HuH-7 (cell line): Measurements from ENCODE around the gene B3GNT4.
"Not testable (repeated sequence)": the region's sequence is repeated elsewhere in the genome, so short reads cannot be mapped to it uniquely, and the experiment has no call there.

Experiments used
- DNase-seq: peaks from one replicate; pipeline ENCODE4 v3.0.0; 2011; ENCODE audit warnings: low spot score

Gene B3GNT4

DNA sequence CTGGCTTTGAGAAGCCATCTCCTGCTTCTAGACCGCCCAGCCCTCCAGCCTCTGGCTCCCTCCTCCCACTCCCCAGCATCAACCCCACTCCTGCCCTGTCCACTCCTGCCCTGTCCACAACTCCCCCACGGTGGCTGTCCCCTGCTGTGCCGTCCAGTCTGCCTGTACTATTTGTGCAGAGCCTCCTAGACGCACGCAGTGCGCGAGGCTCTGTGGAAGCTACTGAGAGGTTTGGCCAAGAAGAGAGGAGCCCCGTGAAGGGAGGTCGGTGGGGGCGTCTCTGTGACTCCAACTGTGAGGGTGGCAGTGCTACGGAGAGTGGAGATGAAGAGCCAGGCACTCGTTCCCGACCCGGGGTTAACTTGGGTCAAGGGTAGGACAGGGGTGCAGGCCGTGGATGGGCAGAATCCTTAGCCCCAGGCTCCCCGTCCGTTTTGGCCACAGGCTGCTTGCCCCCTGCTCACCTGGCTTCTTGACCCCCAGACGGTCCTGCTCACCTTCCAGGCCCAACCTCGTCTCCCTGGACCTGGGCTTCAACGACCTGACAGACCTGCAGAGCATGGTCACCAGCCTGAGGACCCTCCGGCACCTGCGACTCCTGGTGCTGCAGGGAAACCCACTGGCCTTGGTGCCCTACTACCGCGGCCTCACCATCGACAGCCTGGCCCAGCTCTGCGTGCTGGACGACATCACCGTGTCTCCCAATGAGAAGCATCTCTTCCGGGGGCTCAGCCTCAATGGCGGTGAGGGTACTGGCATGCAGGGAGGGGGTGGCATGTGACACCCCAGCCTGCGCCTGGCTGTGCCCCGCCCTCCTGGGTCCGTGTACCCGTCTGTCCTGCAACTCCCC is 13.7 kb upstream of the B3GNT4 start:
- no peak for DNase-seq

DNA sequence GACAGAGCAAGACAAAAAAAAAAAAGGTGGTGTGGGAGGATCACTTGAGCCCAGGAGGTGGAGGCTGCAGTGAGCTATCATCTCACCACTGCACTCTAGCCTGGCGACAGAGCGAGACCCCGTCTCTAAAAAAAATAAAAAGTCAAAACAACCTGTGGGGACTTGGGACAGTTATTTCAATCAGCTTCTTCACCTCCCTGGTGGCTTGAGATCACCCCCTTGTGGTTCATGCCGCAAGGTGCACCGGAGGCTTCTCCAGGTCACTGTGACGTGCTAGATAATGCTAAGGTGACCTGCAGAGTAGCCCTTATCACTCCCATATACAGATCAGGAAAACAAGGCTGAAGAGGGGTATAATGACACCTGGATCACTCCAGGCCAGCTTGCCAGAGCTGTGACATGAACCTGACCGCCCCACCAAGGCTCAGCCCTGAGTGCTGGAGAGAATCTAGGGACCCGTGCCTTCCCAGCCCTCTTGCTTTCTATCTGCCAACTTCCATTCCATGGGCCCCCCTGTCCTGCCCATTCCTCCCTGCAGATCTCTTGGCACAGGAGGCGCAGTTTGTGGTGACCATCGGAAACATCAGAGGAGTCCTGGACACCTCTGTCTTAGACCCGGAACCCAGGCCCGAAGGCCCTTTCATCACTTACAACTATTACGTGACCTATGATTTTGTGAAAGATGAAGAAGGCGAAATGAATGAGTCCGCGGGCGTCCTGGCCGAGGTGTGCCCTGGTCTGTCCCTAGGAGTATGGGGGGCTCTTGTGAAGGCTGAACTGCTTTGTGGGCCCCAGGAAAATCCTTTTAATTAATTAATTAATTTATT is 12.5 kb upstream of the B3GNT4 start:
- DNase-seq = peak; percentile 89

DNA sequence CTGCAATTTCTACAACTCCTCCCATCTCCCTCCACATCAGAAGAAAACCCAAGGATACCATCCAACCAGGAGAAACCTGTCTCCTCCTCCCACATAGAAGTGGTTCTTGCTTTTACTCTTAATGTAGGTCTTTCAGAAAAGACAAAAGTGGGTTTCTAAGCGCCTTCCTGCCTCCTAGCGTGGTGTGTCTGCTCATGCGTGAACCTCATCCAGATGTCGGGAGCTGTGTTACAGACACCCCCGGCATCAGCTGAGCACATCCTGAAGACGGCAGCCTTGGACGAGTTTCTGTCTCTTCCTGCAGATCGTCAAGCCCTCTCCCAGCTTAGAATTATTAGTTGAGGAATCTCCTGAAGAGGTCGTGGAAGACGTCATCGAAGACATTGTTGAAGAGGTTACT is 11.1 kb upstream of the B3GNT4 start:
- no peak for DNase-seq

DNA sequence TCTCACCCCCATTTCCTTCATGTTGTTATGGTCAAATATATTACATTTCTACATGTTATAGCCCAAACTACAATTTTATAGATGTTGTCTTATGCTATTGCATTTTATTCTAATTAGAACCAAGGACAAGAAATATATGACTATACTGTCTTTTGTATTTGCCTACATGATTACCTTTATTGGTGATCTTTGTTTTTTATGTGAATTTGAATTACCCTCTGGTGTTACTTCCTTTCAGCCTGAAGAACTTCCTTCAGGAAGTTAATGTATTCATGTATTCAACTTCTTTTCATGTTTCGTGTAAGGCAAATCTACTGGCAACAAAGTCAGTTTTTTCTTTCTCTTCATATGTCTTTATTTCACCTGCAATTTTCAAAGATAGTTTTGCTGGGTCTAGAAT is 8.7 kb upstream of the B3GNT4 start:
- DNase-seq = no peak

DNA sequence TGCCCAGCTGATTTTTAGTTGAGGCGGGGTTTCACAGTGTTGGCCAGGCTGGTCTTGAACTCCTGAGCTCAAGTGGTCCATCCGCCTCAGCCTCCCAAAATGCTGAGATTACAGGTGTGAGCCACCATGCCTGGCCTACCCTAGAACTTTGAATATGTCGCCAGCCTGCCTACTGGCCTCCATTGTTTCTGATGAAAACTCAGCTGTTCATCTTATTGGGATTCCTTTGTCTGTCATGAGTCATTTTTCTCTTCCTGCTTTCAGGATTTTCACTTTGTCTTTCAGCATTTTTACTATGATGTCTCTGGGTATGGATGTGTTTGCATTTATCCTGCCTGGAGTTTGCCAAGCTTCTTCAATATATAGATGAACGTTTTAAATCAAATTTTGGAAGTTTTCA is 8.1 kb upstream of the B3GNT4 start:
- no peak for DNase-seq

DNA sequence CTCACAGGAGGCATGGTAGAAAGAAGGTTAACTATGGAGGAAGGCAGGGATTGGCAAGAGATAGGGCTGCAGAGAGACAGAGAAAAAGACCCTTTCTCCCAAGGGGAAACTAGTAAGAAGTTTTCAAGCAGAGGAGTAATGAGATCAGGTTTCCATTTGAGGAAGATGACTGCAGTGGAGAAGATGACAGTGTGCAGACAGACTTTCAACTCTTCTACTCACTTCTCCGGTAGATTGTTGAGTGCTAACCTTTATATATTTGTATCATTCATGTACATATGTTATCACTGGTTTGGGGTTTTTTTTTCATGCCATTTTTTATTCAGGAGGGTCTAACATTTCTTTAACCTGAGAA is 5.9 kb upstream of the B3GNT4 start:
- DNase-seq = no peak

DNA sequence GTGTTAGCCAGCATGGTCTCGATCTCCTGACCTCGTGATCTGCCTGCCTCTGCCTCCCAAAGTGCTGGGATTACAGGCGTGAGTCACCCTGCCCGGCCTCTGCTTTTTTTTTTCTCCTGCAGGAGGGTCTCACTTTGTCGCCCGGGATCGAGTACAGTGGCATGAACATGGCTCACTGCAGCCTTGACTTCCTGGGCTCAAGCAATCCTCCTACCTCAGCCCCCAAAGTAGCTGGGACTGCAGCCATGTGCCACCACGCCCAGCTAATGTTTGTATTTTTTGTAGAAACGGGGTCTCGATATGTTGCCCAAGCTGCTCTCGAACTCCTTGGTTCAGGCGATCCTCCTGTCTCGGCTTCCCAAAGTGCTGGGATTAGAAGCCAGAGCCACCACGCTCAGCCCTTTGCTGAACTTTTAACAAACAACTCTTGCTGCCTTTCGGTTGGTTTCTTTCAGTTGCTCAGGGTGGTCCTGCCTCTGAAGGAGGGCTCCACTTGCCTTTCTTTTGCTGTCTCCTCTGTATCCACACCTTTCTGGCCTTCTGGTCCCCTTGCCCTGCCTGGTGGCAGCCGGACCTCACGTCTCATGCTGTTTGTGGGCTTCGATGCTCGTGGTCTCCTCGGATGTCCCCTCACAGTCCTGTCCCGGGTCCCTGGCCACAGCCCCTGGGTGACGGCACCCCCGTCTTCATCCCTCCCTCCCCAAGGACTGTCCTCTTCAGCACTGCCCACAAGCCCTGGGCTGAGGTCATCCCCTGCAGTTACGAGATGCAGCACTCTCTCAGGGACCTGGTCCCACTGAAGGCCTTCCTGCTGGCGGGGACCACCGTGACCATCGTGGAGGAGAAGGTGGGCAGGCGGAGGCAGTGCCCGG is 3.8 kb upstream of the B3GNT4 start:
- no peak for DNase-seq

GRCh38 chr12:122200541-122201175 is 2.9 kb upstream of the B3GNT4 start:
- no peak for DNase-seq

DNA sequence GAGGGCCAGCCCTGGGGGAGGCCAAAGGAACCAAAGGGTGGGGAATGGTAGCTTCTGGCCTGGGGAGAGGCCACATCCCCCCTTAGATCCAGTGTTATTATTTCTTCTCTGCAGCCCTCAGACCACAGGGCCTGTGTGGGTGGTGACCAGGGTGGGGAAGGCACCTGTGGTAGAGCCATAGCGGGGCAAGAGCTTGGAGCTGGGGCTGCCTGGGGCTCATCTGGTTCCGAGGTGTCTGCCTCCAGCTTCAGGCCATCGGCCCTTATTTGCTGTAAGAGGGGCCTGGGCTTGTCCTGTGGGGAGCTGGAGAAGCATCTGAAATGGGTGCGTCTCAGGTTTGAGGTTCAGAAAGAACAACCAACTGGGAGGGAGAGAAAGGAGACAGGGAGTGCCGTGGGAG is 2.1 kb upstream of the B3GNT4 start:
- DNase-seq = no peak

DNA sequence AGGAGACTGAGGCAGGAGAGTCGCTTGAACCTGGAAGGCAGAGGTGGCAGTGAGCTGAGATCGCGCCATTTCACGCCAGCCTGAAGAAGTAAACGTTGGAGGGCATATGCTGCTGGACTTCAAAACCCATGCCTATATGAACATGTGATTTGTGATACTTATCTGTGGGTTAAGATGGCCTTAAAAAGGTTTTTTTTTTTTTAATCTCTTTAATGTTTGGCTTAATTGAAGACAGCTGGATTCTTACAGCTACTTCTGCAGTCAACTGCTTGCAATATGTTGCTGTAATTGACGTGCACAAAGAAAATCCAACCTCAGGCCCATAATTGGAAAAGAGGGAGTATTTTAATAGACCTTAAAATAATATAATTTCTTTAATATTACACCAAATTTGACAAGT is 1.5 kb upstream of the B3GNT4 start:
- no peak for DNase-seq

GRCh38 chr12:122202811-122203210 is 698 bp upstream of the B3GNT4 start:
- not testable (repeated sequence) for DNase-seq

GRCh38 chr12:122204167-122205052 is 901 bp downstream of the B3GNT4 start:
- no peak for DNase-seq

GRCh38 chr12:122205053-122205925 is 1.8 kb downstream of the B3GNT4 start:
- no peak for DNase-seq

DNA sequence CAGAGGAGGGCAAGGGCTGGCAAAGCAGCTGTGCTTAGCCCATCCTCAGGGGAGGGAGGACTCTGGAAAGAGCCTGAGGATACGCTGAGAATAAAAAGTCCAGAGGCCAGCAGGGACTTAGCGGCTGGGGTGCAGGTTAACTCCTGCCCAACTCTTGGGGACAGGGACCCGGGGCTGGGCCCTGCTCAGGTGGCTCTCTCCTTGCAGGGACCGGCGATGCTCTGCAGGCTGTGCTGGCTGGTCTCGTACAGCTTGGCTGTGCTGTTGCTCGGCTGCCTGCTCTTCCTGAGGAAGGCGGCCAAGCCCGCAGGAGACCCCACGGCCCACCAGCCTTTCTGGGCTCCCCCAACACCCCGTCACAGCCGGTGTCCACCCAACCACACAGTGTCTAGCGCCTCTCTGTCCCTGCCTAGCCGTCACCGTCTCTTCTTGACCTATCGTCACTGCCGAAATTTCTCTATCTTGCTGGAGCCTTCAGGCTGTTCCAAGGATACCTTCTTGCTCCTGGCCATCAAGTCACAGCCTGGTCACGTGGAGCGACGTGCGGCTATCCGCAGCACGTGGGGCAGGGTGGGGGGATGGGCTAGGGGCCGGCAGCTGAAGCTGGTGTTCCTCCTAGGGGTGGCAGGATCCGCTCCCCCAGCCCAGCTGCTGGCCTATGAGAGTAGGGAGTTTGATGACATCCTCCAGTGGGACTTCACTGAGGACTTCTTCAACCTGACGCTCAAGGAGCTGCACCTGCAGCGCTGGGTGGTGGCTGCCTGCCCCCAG is 2.8 kb downstream of the B3GNT4 start:
- no peak for DNase-seq

DNA sequence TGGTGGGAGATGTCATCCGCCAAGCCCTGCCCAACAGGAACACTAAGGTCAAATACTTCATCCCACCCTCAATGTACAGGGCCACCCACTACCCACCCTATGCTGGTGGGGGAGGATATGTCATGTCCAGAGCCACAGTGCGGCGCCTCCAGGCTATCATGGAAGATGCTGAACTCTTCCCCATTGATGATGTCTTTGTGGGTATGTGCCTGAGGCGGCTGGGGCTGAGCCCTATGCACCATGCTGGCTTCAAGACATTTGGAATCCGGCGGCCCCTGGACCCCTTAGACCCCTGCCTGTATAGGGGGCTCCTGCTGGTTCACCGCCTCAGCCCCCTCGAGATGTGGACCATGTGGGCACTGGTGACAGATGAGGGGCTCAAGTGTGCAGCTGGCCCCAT is 3.5 kb downstream of the B3GNT4 start:
- no peak for DNase-seq

- no peak for DNase-seq
Observed at GRCh38 chr12:122207391-122207790, 3.9 kb downstream of the B3GNT4 start.

DNA sequence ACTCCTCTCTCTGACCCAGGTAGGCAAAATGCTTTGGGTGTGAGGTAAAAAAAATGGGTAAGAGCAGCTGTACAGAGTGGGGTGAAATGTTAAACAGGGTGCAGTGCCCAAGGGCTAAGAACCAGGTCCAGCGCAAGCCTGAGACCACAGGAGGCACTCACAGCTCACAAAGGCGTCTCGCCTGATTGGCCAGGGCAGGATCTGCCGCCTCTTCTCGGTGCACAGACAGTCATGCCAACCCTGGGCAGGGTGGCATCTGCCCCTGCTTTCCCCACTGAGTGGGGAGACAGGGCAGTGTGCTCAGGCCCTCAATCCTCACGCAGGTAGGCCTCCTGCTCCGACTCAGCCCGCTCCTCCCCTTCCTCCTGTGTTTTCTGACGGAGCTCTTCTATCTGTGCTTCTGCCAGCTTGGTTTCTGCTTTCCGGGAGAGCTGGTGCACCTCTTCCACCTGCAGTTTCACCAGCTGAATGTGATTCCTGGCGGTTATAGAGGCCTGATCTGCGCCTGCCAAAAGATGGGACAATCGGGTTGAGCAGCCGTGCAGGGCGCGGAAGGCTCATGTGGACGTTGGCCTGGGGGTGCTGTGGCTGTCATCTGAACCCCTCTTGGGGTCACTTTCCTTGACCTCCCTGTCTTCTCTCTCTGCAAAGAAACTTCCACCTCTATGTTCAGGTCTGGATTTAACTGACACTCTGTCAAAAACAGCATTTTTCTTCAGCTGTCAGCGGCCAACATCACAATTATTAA is 4.7 kb downstream of the B3GNT4 start:
- no peak for DNase-seq

DNA sequence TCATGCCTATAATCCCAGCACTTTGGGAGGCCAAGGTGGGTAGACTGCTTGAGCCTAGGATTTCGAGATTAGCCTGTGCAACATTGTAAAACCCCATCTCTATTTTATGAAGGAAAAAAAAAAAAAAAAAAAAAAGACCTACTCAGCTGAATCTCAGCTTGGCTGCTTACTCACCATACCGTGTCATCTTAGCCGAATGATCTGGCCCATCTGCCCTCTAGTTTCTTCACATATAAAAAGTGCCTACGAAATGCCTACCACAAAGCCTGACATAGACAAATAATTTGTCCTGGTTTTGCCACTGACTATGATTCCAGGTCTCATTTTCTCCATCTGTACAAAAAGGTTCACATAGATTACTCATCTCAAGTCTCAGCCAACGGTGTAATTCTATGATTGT is 12.3 kb downstream of the B3GNT4 start:
- no peak for DNase-seq
